EL (cell line): Measurements from ENCODE around the gene BTN2A1.
A peak's percentile ranks its signal among the peaks of the same experiment; 100 is the strongest.

Source experiments
- DNase-seq: peaks from one replicate; pipeline ENCODE4 v3.0.0-alpha.2; 2016

BTN2A1 gene

GRCh38 chr6:26471970-26472369, 14.2 kb downstream of the BTN2A1 start:
- no peak for DNase-seq

GRCh38 chr6:26472549-26473290, 15.0 kb downstream of the BTN2A1 start:
- DNase-seq = no peak

GRCh38 chr6:26473429-26473757, 15.6 kb downstream of the BTN2A1 start:
- DNase-seq = no peak

GRCh38 chr6:26473758-26474438, 16.1 kb downstream of the BTN2A1 start:
- DNase-seq = peak; percentile 95

GRCh38 chr6:26474439-26474881, 16.7 kb downstream of the BTN2A1 start:
- DNase-seq = no peak

GRCh38 chr6:26475823-26476729, 18.3 kb downstream of the BTN2A1 start:
- peak; percentile 24 for DNase-seq

GRCh38 chr6:26476896-26477295, 19.1 kb downstream of the BTN2A1 start:
- DNase-seq = no peak

GRCh38 chr6:26477426-26477825, 19.7 kb downstream of the BTN2A1 start:
- DNase-seq = no peak

GRCh38 chr6:26478100-26478984, 20.6 kb downstream of the BTN2A1 start:
- DNase-seq = no peak

GRCh38 chr6:26478985-26479278, 21.2 kb downstream of the BTN2A1 start:
- no peak for DNase-seq

- no peak for DNase-seq
These were observed 24.6 kb downstream of the BTN2A1 start for GRCh38 chr6:26482338-26482737.

GRCh38 chr6:26483727-26484126, 26.0 kb downstream of the BTN2A1 start:
- DNase-seq = no peak

GRCh38 chr6:26484161-26484560, 26.4 kb downstream of the BTN2A1 start:
- no peak for DNase-seq

GRCh38 chr6:26485112-26485780, 27.5 kb downstream of the BTN2A1 start:
- no peak for DNase-seq

GRCh38 chr6:26486358-26486757, 28.6 kb downstream of the BTN2A1 start:
- no peak for DNase-seq

- DNase-seq = no peak
These were observed 29.7 kb downstream of the BTN2A1 start for GRCh38 chr6:26487466-26487865.

- DNase-seq = no peak
These were observed 32.5 kb downstream of the BTN2A1 start for GRCh38 chr6:26489996-26490964.

- no peak for DNase-seq
These were observed 33.8 kb downstream of the BTN2A1 start for GRCh38 chr6:26491604-26492003.

GRCh38 chr6:26493258-26493657, 35.5 kb downstream of the BTN2A1 start:
- no peak for DNase-seq

- no peak for DNase-seq
These were observed 36.4 kb downstream of the BTN2A1 start for GRCh38 chr6:26494117-26494516.

GRCh38 chr6:26495281-26495680, 37.5 kb downstream of the BTN2A1 start:
- no peak for DNase-seq
